DND-41 (cell line): Measurements from ENCODE around the gene ATXN7L1.

Experiments used
- EZH2 ChIP-seq: IDR thresholded peaks from 3 replicates; pipeline ENCODE4 v1.6.1; 2012; ENCODE audit warnings: borderline replicate concordance, low read depth, mild to moderate bottlenecking, moderate library complexity, low read length, inconsistent platforms; ENCODE audit not compliant: severe bottlenecking
- TF ChIP-seq, protein P1 (sequence below): IDR thresholded peaks from 2 replicates; pipeline ENCODE4 v1.5.1; 2012; ENCODE audit warnings: borderline replicate concordance, low read length, moderate library complexity, mild to moderate bottlenecking; ENCODE audit not compliant: poor library complexity, severe bottlenecking; ENCODE audit errors: extremely low read depth

DNA sequence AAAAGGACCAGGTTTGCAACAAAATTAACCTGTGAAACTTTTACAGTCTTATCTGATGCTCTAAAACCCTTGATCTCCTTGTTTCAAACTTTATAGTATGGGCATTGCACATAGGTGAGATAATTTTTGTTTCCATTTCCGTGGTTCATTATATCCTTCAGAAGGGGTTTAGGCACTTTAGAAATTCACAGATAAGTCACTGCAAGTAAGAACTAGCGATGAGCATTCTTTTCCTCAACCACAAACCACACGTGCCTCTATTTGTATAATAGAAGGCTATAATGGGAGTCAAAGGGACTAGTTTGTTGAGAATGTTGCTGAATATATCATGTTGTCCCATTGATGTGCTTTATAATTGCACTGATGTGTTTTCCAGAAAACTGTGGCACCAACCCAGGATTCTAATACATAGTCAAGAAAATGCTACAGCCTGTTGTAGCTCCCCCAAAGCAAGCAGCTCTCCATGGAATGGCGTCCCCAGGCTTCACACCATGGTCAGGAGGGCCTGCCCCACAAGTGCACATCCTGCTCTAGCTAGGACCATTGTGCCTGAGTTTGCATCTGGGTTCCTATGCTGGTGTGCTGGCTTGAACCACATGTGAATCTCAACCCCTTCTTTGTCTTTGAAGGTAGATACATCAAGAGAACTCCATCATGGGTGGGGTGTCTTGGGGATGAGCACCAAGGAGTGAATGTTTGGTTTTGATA lies 14.0 kb upstream of the ATXN7L1 start:
- TF ChIP-seq, protein P1, sequence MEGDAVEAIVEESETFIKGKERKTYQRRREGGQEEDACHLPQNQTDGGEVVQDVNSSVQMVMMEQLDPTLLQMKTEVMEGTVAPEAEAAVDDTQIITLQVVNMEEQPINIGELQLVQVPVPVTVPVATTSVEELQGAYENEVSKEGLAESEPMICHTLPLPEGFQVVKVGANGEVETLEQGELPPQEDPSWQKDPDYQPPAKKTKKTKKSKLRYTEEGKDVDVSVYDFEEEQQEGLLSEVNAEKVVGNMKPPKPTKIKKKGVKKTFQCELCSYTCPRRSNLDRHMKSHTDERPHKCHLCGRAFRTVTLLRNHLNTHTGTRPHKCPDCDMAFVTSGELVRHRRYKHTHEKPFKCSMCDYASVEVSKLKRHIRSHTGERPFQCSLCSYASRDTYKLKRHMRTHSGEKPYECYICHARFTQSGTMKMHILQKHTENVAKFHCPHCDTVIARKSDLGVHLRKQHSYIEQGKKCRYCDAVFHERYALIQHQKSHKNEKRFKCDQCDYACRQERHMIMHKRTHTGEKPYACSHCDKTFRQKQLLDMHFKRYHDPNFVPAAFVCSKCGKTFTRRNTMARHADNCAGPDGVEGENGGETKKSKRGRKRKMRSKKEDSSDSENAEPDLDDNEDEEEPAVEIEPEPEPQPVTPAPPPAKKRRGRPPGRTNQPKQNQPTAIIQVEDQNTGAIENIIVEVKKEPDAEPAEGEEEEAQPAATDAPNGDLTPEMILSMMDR = no peak
- no peak for TF ChIP-seq EZH2
